ENCODE results near the gene WFDC5.

DNA sequence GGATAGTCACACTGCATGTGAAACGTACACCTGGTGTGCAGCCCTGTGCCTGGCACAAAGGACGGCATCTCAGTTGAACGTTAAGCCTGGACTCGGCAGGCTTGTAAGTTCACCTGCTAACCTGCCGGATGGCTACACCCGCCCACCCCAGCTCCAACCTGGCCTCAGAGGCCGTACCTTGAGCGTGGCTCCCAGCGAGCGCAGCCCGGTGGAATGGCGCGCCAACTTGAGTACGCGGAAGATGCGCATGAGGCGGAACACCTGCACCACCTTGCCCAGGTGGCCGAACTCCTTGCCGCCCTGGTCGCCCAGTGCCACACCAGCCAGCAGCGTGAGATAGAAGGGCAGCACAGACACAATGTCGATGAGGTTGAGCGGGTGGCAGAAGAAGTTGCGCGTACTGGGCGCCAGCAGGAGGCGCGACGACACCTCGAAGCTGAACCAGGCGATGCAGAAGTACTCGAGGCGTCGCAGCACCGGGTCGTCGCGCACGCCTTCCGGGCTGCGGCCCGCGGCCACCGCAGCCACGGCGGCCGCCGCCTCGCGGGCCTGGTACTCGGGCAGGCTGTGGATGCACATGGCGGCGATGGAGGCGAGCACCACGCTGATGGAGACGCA is 17.4 kb downstream of the WFDC5 start:
- no peak for TF ChIP-seq MEF2A (IDR thresholded peaks at IDR 0.05; ENCODE audit: borderline replicate concordance, low read depth)
- TF ChIP-seq YY1 (IDR thresholded peaks at IDR 0.05; ENCODE audit: low read depth): no peak
- TF ChIP-seq, protein P1, sequence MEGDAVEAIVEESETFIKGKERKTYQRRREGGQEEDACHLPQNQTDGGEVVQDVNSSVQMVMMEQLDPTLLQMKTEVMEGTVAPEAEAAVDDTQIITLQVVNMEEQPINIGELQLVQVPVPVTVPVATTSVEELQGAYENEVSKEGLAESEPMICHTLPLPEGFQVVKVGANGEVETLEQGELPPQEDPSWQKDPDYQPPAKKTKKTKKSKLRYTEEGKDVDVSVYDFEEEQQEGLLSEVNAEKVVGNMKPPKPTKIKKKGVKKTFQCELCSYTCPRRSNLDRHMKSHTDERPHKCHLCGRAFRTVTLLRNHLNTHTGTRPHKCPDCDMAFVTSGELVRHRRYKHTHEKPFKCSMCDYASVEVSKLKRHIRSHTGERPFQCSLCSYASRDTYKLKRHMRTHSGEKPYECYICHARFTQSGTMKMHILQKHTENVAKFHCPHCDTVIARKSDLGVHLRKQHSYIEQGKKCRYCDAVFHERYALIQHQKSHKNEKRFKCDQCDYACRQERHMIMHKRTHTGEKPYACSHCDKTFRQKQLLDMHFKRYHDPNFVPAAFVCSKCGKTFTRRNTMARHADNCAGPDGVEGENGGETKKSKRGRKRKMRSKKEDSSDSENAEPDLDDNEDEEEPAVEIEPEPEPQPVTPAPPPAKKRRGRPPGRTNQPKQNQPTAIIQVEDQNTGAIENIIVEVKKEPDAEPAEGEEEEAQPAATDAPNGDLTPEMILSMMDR (IDR thresholded peaks at IDR 0.05): no peak
- no peak for TF ChIP-seq RFX5 (IDR thresholded peaks at IDR 0.05; ENCODE audit: low read length)
- TF ChIP-seq, protein P2, sequence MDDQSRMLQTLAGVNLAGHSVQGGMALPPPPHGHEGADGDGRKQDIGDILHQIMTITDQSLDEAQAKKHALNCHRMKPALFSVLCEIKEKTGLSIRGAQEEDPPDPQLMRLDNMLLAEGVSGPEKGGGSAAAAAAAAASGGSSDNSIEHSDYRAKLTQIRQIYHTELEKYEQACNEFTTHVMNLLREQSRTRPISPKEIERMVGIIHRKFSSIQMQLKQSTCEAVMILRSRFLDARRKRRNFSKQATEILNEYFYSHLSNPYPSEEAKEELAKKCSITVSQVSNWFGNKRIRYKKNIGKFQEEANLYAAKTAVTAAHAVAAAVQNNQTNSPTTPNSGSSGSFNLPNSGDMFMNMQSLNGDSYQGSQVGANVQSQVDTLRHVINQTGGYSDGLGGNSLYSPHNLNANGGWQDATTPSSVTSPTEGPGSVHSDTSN (IDR thresholded peaks at IDR 0.05): no peak
- TF ChIP-seq POLR2AphosphoS5 (IDR thresholded peaks at IDR 0.05; ENCODE audit: low read depth, low read length): no peak
- TF ChIP-seq, protein P3, sequence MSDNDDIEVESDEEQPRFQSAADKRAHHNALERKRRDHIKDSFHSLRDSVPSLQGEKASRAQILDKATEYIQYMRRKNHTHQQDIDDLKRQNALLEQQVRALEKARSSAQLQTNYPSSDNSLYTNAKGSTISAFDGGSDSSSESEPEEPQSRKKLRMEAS (IDR thresholded peaks at IDR 0.05; ENCODE audit: low read depth): no peak
- TF ChIP-seq FOXJ3 (CRISPR knock-in tag; IDR thresholded peaks at IDR 0.05): no peak
- no peak for TF ChIP-seq EP300 (IDR thresholded peaks at IDR 0.05; ENCODE audit: borderline replicate concordance in 1 of 2, low read depth in 1 of 2, low read length in 1 of 2)
- TF ChIP-seq MXI1 (IDR thresholded peaks at IDR 0.05; ENCODE audit: low read depth, low read length): no peak

Data from SK-N-SH (cell line).